Neuronal stem cell (in vitro differentiated cells): Measurements from ENCODE around the gene CAP1.

ENCODE experiments used
- DNase-seq: peaks from one replicate; pipeline ENCODE4 v3.0.0-alpha.2; 2013; ENCODE audit warnings: low spot score
- H2AFZ ChIP-seq: one replicate; pipeline ENCODE4 v1.6.1; 2013; ENCODE audit warnings: mild to moderate bottlenecking, low read length, inconsistent platforms
- H2AK5ac ChIP-seq: 2 replicates; pipeline ENCODE4 v1.6.1; 2013; ENCODE audit warnings: low read depth, mild to moderate bottlenecking, inconsistent platforms, low read length, moderate library complexity, mixed read lengths
- H2BK120ac ChIP-seq: 2 replicates; pipeline ENCODE4 v1.6.1; 2013; ENCODE audit warnings: low read depth, mild to moderate bottlenecking, inconsistent platforms, low read length, moderate library complexity, mixed read lengths
- H2BK12ac ChIP-seq: one replicate; pipeline ENCODE4 v1.6.1; 2013; ENCODE audit warnings: low read length, inconsistent platforms
- H2BK15ac ChIP-seq: 2 replicates; pipeline ENCODE4 v1.6.1; 2013; ENCODE audit warnings: mild to moderate bottlenecking, low read length, inconsistent platforms, mixed read lengths
- H2BK5ac ChIP-seq: one replicate; pipeline ENCODE4 v1.6.1; 2013; ENCODE audit warnings: inconsistent platforms, mild to moderate bottlenecking, low read length, moderate library complexity
- H3K14ac ChIP-seq: one replicate; pipeline ENCODE4 v1.6.1; 2013; ENCODE audit warnings: low read length, inconsistent platforms
- H3K18ac ChIP-seq: 2 replicates; pipeline ENCODE4 v1.6.1; 2013; ENCODE audit warnings: low read length, inconsistent platforms
- H3K23ac ChIP-seq: 2 replicates; pipeline ENCODE4 v1.6.1; 2013; ENCODE audit warnings: low read depth, mild to moderate bottlenecking, mixed read lengths, low read length, inconsistent platforms; ENCODE audit not compliant: poor library complexity
- H3K27ac ChIP-seq: replicated peaks from 3 replicates; pipeline ENCODE4 v1.5.1; 2013; ENCODE audit warnings: low read length, inconsistent platforms
- H3K27me3 ChIP-seq, 3 experiments: 2 replicates each; pipeline ENCODE4 v1.6.1; 2013; ENCODE audit warnings: low read length in 3 of 3, mild to moderate bottlenecking in 2 of 3, inconsistent platforms in 1 of 3, low read depth in 1 of 3, mixed read lengths in 1 of 3, moderate library complexity in 1 of 3; ENCODE audit not compliant: control insufficient read depth in 3 of 3, insufficient read depth in 3 of 3
- H3K36me3 ChIP-seq, 2 donors: replicated peaks in 1 of 2; 2 replicates each; pipeline ENCODE4 v1.6.1; 2013; ENCODE audit warnings: low read length in 2 of 2; ENCODE audit not compliant: control insufficient read depth in 2 of 2, insufficient read depth in 2 of 2
- H3K4ac ChIP-seq: 2 replicates; pipeline ENCODE4 v1.6.1; 2013; ENCODE audit warnings: inconsistent platforms, mild to moderate bottlenecking, low read length, moderate library complexity
- H3K4me1 ChIP-seq, 2 donors: 1 replicate in 1 of 2; 2 replicates in 1 of 2; pipeline ENCODE4 v1.6.1; 2013; ENCODE audit warnings: low read length in 2 of 2, low read depth in 1 of 2; ENCODE audit not compliant: control insufficient read depth in 2 of 2, insufficient read depth in 1 of 2
- H3K4me2 ChIP-seq: one replicate; pipeline ENCODE4 v1.6.1; 2013; ENCODE audit warnings: mild to moderate bottlenecking, low read length, inconsistent platforms; ENCODE audit not compliant: insufficient read depth, poor library complexity, severe bottlenecking
- H3K4me3 ChIP-seq, 2 donors: 2 replicates each; pipeline ENCODE4 v1.5.1; 2013; ENCODE audit warnings: low read length in 2 of 2, mild to moderate bottlenecking in 2 of 2, inconsistent platforms in 1 of 2, moderate library complexity in 1 of 2
- H3K79me1 ChIP-seq: one replicate; pipeline ENCODE4 v1.6.1; 2013; ENCODE audit warnings: low read depth, mild to moderate bottlenecking, inconsistent platforms, low read length, moderate library complexity
- H3K9ac ChIP-seq: one replicate; pipeline ENCODE4 v1.6.1; 2013; ENCODE audit warnings: mild to moderate bottlenecking, low read depth, low read length, inconsistent platforms; ENCODE audit not compliant: poor library complexity
- H3K9me3 ChIP-seq, 2 donors: replicated peaks in 1 of 2; 2 replicates each; pipeline versions ENCODE3 to v1.6.1; 2013; ENCODE audit warnings: low read length in 2 of 2, mild to moderate bottlenecking in 2 of 2, inconsistent platforms in 1 of 2, low read depth in 1 of 2, mixed read lengths in 1 of 2, moderate library complexity in 1 of 2; ENCODE audit not compliant: control insufficient read depth in 2 of 2, insufficient read depth in 1 of 2
- H4K8ac ChIP-seq: one replicate; pipeline ENCODE4 v1.6.1; 2013; ENCODE audit warnings: low read depth, mild to moderate bottlenecking, inconsistent platforms, low read length, moderate library complexity
- H4K91ac ChIP-seq: one replicate; pipeline ENCODE4 v1.6.1; 2013; ENCODE audit warnings: low read length, low read depth, mild to moderate bottlenecking, inconsistent platforms; ENCODE audit not compliant: poor library complexity
- WGBS, 2 donors: extraction: QIAGEN DNeasy Blood & Tissue Kit; methylation state at CpG; one replicate each; pipeline ENCODE4 v1.1.7; 2013; ENCODE audit warnings: missing lambda C conversion rate in 2 of 2, mixed read lengths in 1 of 2; ENCODE audit not compliant: insufficient read length in 2 of 2, insufficient replicate concordance in 1 of 2; ENCODE audit errors: extremely low coverage in 2 of 2; 5-methylcytosine and 5-hydroxymethylcytosine counted together

The CAP1 gene

DNA sequence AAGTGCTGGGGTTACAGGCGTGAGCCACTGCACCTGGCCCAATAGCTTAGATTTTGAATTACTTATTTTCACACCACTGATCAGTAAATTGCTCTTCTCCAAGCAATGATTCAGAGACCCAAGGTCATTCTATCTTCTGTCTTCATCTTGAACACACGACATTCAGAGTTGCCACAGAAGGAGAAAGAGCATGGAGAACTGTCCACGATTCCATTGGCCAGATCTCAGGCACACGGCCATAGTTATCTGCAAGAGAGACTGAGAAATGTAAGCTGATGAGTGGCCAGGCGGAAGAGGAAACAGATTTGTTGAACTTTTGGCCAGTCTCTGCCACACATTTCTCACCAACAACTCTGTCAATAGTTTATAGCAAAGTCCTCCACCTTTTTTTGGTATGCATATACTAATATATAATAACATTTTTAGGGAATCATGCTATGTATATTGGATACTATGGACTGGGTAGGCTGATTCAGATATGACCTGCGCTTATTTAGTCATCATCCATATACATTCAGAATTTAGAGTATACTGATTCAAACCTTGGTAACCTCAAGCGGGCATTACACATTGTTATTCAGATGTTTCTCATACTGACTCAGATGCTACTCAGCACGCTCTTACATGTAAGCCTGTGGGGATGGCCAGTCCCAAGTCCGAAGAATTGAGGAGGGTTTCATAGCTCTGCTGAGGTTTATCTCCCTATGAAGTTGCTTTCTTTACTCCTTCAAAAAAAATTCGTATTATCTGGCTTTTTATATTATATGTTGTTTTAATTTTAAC lies 25.5 kb upstream of the CAP1 start:
- H3K79me1 ChIP-seq = no peaks in the 10 kb centered on the region
- H3K4me2 ChIP-seq = no peak overlapping the region
- H3K4ac ChIP-seq = no peak overlapping the region
- H4K91ac ChIP-seq = no peak overlapping the region
- no peak overlapping the region for H3K27ac ChIP-seq
- H3K9ac ChIP-seq = no peak overlapping the region
- no peak overlapping the region for H4K8ac ChIP-seq
- no peak overlapping the region for H3K4me3 ChIP-seq
- H2BK15ac ChIP-seq = no peak overlapping the region
- no peak overlapping the region for H2AFZ ChIP-seq
- DNase-seq = no peak
- H2BK120ac ChIP-seq = no peak overlapping the region
- H2AK5ac ChIP-seq = no peak overlapping the region
- no peak overlapping the region for H3K18ac ChIP-seq
- no peak overlapping the region for H2BK5ac ChIP-seq
- H3K9me3 ChIP-seq = peaks cover 3 to 6% of the 10 kb centered on the region in 2 donors
- no peak overlapping the region for H2BK12ac ChIP-seq
- WGBS, 2 donors = no CpG with 5 or more reads among the region's 10 CpGs
- no peaks in the 10 kb centered on the region for H3K27me3 ChIP-seq
- no peak overlapping the region for H3K14ac ChIP-seq
- H3K4me1 ChIP-seq = no peaks in the 10 kb centered on the region
- H3K36me3 ChIP-seq = no peaks in the 10 kb centered on the region
- H3K23ac ChIP-seq = no peak overlapping the region

DNA sequence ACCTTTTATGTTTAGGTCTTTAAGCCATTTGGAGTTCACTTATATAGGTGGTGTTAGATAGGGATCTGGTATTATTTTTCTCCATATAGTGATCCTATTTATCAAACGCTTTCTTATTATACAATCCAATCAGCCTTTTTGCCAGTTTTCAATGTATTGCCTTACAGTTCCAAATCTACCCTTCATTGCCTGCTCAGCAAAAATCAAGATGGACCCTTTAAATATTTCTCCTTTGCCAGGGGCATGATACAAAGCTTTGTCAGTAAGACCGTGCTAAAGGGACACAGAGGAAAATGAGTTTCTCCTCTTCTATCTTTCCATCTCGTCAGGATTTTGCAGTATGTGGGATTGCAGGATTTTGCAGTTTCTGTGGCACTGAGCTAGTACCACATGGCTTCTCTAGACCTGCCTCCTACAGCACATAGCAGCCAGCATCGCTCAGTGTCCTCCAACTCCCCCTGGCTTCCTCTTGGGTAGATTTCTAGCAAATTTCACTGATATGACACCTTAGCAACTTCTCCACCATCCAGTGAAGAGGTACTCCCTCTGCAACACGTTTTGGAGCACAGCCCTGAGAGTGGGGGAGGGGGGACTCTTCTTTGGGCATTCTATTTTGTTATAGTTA lies 22.5 kb upstream of the CAP1 start:
- H3K23ac ChIP-seq = no peak overlapping the region
- H3K4ac ChIP-seq = no peak overlapping the region
- H2BK15ac ChIP-seq = no peak overlapping the region
- H3K14ac ChIP-seq = no peak overlapping the region
- no peak overlapping the region for H3K18ac ChIP-seq
- no peaks in the 10 kb centered on the region for H3K36me3 ChIP-seq
- H3K27me3 ChIP-seq = no peaks in the 10 kb centered on the region
- no peaks in the 10 kb centered on the region for H3K79me1 ChIP-seq
- DNase-seq = no peak
- H4K8ac ChIP-seq = no peak overlapping the region
- no peak overlapping the region for H2BK12ac ChIP-seq
- no peak overlapping the region for H4K91ac ChIP-seq
- no CpG with 5 or more reads among the region's 5 CpGs for WGBS, 2 donors
- H3K4me3 ChIP-seq = no peak overlapping the region
- H2BK120ac ChIP-seq = no peak overlapping the region
- H3K27ac ChIP-seq = no peak overlapping the region
- H3K4me1 ChIP-seq = no peaks in the 10 kb centered on the region
- H3K9me3 ChIP-seq = peaks cover 3 to 6% of the 10 kb centered on the region in 2 donors
- no peak overlapping the region for H2AFZ ChIP-seq
- H2BK5ac ChIP-seq = no peak overlapping the region
- H3K4me2 ChIP-seq = no peak overlapping the region
- no peak overlapping the region for H3K9ac ChIP-seq
- H2AK5ac ChIP-seq = no peak overlapping the region

DNA sequence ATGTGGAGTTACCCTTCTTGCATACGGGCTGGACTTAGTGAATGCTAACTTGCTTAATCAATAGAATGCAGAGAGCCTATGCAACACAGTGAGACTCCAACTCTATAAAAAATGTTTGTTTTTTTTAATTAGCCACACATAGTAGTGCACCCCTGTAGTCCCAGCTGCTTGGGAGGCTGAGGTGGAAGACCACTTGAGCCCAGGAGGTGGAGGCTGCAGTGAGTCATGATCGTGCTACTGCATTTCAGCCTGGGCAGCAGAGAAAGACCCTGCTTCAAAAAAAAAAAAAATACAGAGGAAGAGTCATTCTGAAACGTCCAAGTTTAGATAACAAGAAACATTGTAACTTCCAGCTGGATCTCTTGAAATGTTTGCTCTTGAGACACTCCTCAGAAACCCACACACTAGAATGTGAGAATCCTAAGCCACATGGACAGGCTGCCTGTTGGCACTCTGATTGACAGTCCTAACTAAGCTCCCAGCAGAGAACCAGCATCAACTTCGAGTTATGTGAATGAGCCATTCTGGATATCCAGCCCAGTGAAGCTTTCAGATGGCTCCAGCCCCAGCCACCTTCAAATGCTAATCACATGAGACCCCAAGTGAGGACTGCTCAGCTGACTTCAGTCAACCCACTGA lies 20.0 kb upstream of the CAP1 start:
- H3K36me3 ChIP-seq = no peaks in the 10 kb centered on the region
- H3K4ac ChIP-seq = no peak overlapping the region
- no peak overlapping the region for H3K18ac ChIP-seq
- H3K27ac ChIP-seq = no peak overlapping the region
- H2BK12ac ChIP-seq = no peak overlapping the region
- H3K4me2 ChIP-seq = no peak overlapping the region
- no peak overlapping the region for H2BK15ac ChIP-seq
- no peak overlapping the region for H4K91ac ChIP-seq
- H3K27me3 ChIP-seq = no peaks in the 10 kb centered on the region
- peaks cover 3 to 10% of the 10 kb centered on the region in 2 donors for H3K9me3 ChIP-seq
- DNase-seq = no peak
- H2BK120ac ChIP-seq = no peak overlapping the region
- no peak overlapping the region for H2AK5ac ChIP-seq
- no peak overlapping the region for H4K8ac ChIP-seq
- H3K4me1 ChIP-seq = no peaks in the 10 kb centered on the region
- no peak overlapping the region for H3K23ac ChIP-seq
- H3K4me3 ChIP-seq = no peak overlapping the region
- WGBS, 2 donors = no CpG with 5 or more reads among the region's 4 CpGs
- H2BK5ac ChIP-seq = no peak overlapping the region
- no peaks in the 10 kb centered on the region for H3K79me1 ChIP-seq
- H3K9ac ChIP-seq = no peak overlapping the region
- H3K14ac ChIP-seq = no peak overlapping the region
- peak overlapping the region; percentile 17 for H2AFZ ChIP-seq

DNA sequence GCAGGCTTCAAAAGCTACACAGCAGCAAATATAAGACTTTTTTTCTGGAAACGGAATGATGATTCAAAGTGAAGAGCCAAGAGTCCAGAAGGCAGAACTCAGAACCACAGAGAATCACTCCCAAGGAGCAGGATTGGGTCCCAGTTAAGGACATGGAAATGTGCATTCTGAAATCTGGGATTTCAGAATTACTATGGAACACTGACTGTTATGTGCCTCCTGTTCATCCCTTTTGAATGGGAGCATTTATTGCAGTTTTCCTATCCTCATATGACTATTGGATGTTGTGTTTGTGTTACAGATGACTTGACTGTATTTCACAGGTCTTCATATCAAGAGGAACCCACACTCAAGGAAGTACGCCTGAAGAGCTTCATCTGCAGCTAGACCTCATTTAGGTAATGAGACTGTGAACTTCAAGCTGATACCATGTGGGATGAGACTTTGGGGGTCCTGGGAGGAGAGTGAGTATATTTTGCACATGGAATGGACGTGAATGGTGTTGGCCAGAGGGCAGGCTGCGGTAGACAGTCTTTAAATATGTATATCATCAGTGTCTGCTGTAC lies 17.1 kb upstream of the CAP1 start:
- no peak overlapping the region for H3K4me2 ChIP-seq
- H3K9me3 ChIP-seq = peaks cover 2 to 10% of the 10 kb centered on the region in 2 donors
- H3K9ac ChIP-seq = no peak overlapping the region
- H3K18ac ChIP-seq = no peak overlapping the region
- no peak overlapping the region for H3K23ac ChIP-seq
- DNase-seq = no peak
- no peaks in the 10 kb centered on the region for H3K79me1 ChIP-seq
- H2BK15ac ChIP-seq = no peak overlapping the region
- H4K91ac ChIP-seq = no peak overlapping the region
- H3K27me3 ChIP-seq = no peaks in the 10 kb centered on the region
- no peak overlapping the region for H3K14ac ChIP-seq
- H3K4me3 ChIP-seq = no peak overlapping the region
- WGBS, 2 donors = no CpG with 5 or more reads among the region's 4 CpGs
- no peak overlapping the region for H2BK5ac ChIP-seq
- no peak overlapping the region for H3K4ac ChIP-seq
- no peak overlapping the region for H2AK5ac ChIP-seq
- H3K27ac ChIP-seq = no peak overlapping the region
- H3K4me1 ChIP-seq = no peaks in the 10 kb centered on the region
- no peaks in the 10 kb centered on the region for H3K36me3 ChIP-seq
- H2BK120ac ChIP-seq = no peak overlapping the region
- H2BK12ac ChIP-seq = no peak overlapping the region
- no peak overlapping the region for H4K8ac ChIP-seq
- no peak overlapping the region for H2AFZ ChIP-seq
